ENCODE data around the gene TEX2. TPM values are rescaled to one million over a fixed set of nuclear protein-coding genes. Genes with fewer than 3 reads are reported as not detected.

Gene TEX2
- total RNA-seq, 1 experiment from 2014 or later = 13.7 TPM

GRCh38 chr17:64110379-64111152 lies 152.5 kb downstream of the TEX2 start:
- H3K4me1 ChIP-seq (replicated peaks) = no peaks in the 10 kb centered on the region
- no peak overlapping the region for H3K4me3 ChIP-seq
- no peaks in the 10 kb centered on the region for H3K36me3 ChIP-seq
- no peaks in the 10 kb centered on the region for H3K27me3 ChIP-seq (replicated peaks)
- no peak for DNase-seq (ENCODE audit: low read depth in 1 of 2, low spot score in 2 of 2)
- H3K9me3 ChIP-seq (replicated peaks) = no peaks in the 10 kb centered on the region
- H3K27ac ChIP-seq = no peak overlapping the region

GRCh38 chr17:64109400-64109799 lies 153.7 kb downstream of the TEX2 start:
- Histone ChIP-seq H3K4me3 (no peak overlapping the region), H3K27ac (no peak overlapping the region), H3K27me3 (replicated peaks) (no peaks in the 10 kb centered on the region), H3K36me3 (no peaks in the 10 kb centered on the region), H3K9me3 (replicated peaks) (no peaks in the 10 kb centered on the region), H3K4me1 (replicated peaks) (no peaks in the 10 kb centered on the region)
- DNase-seq (ENCODE audit: low read depth in 1 of 2, low spot score in 2 of 2) = no peak

GRCh38 chr17:64107500-64108236 lies 155.4 kb downstream of the TEX2 start:
- no peaks in the 10 kb centered on the region for H3K27me3 ChIP-seq (replicated peaks)

GRCh38 chr17:64106918-64107317 lies 156.1 kb downstream of the TEX2 start:
- Histone ChIP-seq H3K36me3 (no peaks in the 10 kb centered on the region), H3K27ac (no peak overlapping the region), H3K9me3 (replicated peaks) (no peaks in the 10 kb centered on the region), H3K4me3 (no peak overlapping the region), H3K27me3 (replicated peaks) (no peaks in the 10 kb centered on the region), H3K4me1 (replicated peaks) (no peaks in the 10 kb centered on the region)
- no peak for DNase-seq (ENCODE audit: low read depth in 1 of 2, low spot score in 2 of 2)

More at GRCh38 chr17:64107500-64108236, 155.4 kb downstream of the TEX2 start:
- Histone ChIP-seq H3K27ac (no peak overlapping the region), H3K4me1 (replicated peaks) (no peaks in the 10 kb centered on the region), H3K36me3 (no peaks in the 10 kb centered on the region), H3K9me3 (replicated peaks) (no peaks in the 10 kb centered on the region), H3K4me3 (no peak overlapping the region)
- no peak for DNase-seq (ENCODE audit: low read depth in 1 of 2, low spot score in 2 of 2)

GRCh38 chr17:64103391-64104364 lies 159.4 kb downstream of the TEX2 start:
- Histone ChIP-seq H3K36me3 (no peaks in the 10 kb centered on the region), H3K9me3 (replicated peaks) (no peaks in the 10 kb centered on the region), H3K4me1 (replicated peaks) (no peaks in the 10 kb centered on the region), H3K4me3 (no peak overlapping the region), H3K27me3 (replicated peaks) (no peaks in the 10 kb centered on the region), H3K27ac (no peak overlapping the region)
- DNase-seq (ENCODE audit: low read depth in 1 of 2, low spot score in 2 of 2) = no peak

GRCh38 chr17:64102627-64103390 lies 160.3 kb downstream of the TEX2 start:
- no peaks in the 10 kb centered on the region for H3K36me3 ChIP-seq
- no peaks in the 10 kb centered on the region for H3K9me3 ChIP-seq (replicated peaks)
- DNase-seq (ENCODE audit: low read depth in 1 of 2, low spot score in 2 of 2) = no peak
- no peak overlapping the region for H3K4me3 ChIP-seq
- no peaks in the 10 kb centered on the region for H3K4me1 ChIP-seq (replicated peaks)
- H3K27me3 ChIP-seq (replicated peaks) = no peaks in the 10 kb centered on the region
- no peak overlapping the region for H3K27ac ChIP-seq

GRCh38 chr17:64099543-64099942 lies 163.5 kb downstream of the TEX2 start:
- 0 out of 2 replicates have a peak, but pooled peaks cover 4% of the 10 kb centered on the region for H3K36me3 ChIP-seq

More at GRCh38 chr17:64099543-64099942, 163.5 kb downstream of the TEX2 start:
- no peaks in the 10 kb centered on the region for H3K9me3 ChIP-seq (replicated peaks)
- H3K4me1 ChIP-seq (replicated peaks) = no peaks in the 10 kb centered on the region
- H3K27me3 ChIP-seq (replicated peaks) = no peaks in the 10 kb centered on the region
- no peak overlapping the region for H3K27ac ChIP-seq
- H3K4me3 ChIP-seq = no peak overlapping the region
- DNase-seq (ENCODE audit: low read depth in 1 of 2, low spot score in 2 of 2) = no peak

Other genes starting within 250 kb of the TEX2 start
- 0.87 TPM in 1 of 2 replicates, not detected in the other for gene ICAM2, start 242.6 kb downstream of the TEX2 start, total RNA-seq (2014; rRNA removed; shearing (Covaris generic))
- gene ERN1, start 133.1 kb downstream of the TEX2 start, total RNA-seq (2014; rRNA removed; shearing (Covaris generic)) = 4.4 and 5.8 TPM in 2 replicates
- gene PECAM1, start 127.6 kb upstream of the TEX2 start, total RNA-seq (2014; rRNA removed; shearing (Covaris generic)) = not detected in 2 replicates
- not detected in 2 replicates for gene MILR1, start 185.9 kb upstream of the TEX2 start, total RNA-seq (2014; rRNA removed; shearing (Covaris generic))
- 7.0 and 7.5 TPM in 2 replicates for gene POLG2, start 233.8 kb upstream of the TEX2 start, total RNA-seq (2014; rRNA removed; shearing (Covaris generic))
- gene DDX5, start 243.0 kb upstream of the TEX2 start, total RNA-seq (2014; rRNA removed; shearing (Covaris generic)) = 306 and 463 TPM in 2 replicates
- 32.5 and 36.7 TPM in 2 replicates for gene CEP95, start 243.7 kb upstream of the TEX2 start, total RNA-seq (2014; rRNA removed; shearing (Covaris generic))

Measured in SJSA1 (cell line).